Mesenteric fat pad (tissue), 1 donor: Measurements from ENCODE around the gene CENPB. TPM values are rescaled to one million over a fixed set of nuclear protein-coding genes. Genes with fewer than 3 reads are reported as not detected.

Experiments used
- DNase-seq: peaks from one replicate; pipeline ENCODE4 v3.0.0-alpha.2; 2020; ENCODE audit warnings: low spot score
- total RNA-seq: library from RNA; stranded (reverse); fragmentation: NEBNext Ultra II Directional; extraction: Animal tissue kit (Norgen Biotek cat#: 25700); gene quantifications from one replicate; pipeline ENCODE4 v1.2.1, GENCODE V29; 2021
- donor health status: DM: yes; HTN: yes; CAD: no.

CENPB gene
- total RNA-seq, 1 donor from 2014 or later: 97.3 TPM

DNA sequence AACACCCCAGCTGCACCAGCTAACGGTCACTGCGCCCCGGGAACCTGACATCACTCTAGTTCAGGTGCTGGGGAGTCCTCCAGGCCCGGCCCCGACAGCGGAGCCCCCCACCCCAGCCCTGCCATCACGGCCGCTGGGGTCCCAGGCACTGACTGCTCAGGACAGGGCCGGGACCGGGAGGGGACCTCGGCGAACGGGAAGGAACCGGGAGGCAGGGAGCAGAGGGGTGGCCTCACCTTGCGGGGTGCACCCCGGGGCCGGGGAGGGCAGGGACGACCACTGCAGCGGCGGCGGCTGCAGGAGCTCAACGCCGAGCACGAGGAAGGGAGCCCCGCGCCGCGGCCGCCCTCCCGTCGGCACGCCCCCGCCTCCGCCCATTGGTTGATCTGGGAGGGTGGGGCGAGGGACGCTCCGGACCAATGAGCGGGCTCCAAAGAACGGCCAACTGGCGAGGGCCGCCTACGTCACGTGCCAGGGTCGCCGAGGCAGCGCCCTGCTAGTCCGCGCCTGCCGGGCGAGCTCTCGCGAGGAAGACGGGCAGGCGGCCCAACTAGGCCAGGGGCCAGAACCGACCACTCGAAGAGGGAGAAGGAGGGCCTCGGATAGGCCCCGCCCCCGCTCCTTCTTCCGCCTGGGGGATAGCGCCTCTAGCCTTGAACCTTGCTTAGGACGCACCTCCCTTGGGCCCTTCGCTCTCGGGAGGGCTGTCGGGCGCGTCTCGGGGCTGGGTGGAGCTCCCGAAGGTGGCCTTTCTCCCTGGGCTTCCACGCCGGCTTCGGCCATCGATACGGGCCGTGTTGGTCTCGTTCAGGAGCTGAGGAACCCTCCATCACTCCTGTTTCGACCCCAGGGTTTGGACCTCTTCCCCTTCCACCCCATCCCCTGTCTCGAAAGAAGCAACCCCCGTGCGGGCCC lies 18.9 kb downstream of the CENPB start, which contains the start of gene ADISSP:
ADISSP (minus strand) TSS at position 327 of the 915 bp plus-strand sequence. CDS start 7,653 bp downstream, outside the sequence.
- DNase-seq: peak; percentile 100

DNA sequence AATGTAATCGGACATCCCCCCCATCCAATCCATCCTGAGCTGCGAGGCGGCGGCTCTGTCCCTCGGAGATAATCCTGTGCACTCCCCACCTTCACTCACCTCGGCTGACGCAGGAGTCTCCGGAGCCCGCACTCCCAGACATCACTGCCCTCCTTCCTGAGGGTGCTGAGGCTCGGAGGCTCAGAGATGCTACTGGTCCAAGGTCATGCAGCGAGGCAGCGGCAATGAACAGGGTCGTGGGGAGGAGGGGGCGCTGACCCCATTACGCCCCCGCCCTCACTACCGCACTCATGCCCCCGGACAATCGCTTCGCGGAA lies 19.5 kb downstream of the CENPB start:
- no peak for DNase-seq

- DNase-seq: no peak
Measured at GRCh38 chr20:3766422-3767109, 20.0 kb downstream of the CENPB start.

- DNase-seq: no peak
Measured at GRCh38 chr20:3765171-3765882, 21.2 kb downstream of the CENPB start.

- DNase-seq: no peak
Measured at GRCh38 chr20:3764659-3765058, 21.9 kb downstream of the CENPB start.

DNA sequence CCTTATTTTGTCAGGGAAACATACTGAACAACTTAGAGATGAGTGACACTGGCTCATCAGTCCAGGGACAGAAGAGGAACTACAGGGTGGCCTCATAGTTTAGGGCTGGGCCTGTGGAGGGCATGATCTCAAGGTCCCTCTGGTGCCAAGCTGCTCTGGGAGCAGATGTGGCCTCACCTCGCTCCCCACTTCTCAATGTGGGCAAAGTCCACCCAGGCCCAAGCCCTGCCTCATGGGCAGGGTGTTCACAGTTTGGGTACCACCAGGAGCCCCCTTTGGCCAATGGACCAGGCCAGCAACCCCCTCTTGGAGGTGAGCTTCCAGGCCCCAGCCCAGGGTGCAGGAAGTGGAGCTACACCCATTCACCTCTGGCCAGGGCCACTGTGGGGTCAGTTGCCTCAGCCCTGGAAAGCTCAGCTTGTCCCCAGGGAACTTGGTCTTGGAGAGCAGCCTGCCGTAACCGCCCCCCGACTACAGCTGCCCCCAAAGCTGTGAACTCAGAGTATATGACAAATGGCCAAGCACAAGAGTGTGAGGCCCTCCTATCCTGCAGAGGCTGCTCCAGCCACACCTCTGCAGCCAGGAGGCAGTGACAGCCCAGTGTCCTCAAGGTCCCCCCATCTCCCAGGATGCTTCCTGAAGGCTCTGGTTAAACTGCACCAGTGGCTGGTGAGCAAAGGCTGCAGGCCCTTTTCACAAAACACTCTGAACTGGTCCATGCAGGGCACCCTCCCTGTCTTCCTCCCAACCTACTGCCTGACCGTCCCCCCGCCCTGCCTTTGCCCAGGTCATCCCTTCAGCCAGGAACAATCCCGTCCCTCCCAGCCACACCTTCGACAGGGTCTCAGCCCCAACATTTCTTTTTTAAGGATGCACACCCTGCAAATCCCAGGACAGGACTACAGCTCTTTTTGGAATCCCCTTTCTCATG lies 22.6 kb downstream of the CENPB start:
- DNase-seq: no peak

DNA sequence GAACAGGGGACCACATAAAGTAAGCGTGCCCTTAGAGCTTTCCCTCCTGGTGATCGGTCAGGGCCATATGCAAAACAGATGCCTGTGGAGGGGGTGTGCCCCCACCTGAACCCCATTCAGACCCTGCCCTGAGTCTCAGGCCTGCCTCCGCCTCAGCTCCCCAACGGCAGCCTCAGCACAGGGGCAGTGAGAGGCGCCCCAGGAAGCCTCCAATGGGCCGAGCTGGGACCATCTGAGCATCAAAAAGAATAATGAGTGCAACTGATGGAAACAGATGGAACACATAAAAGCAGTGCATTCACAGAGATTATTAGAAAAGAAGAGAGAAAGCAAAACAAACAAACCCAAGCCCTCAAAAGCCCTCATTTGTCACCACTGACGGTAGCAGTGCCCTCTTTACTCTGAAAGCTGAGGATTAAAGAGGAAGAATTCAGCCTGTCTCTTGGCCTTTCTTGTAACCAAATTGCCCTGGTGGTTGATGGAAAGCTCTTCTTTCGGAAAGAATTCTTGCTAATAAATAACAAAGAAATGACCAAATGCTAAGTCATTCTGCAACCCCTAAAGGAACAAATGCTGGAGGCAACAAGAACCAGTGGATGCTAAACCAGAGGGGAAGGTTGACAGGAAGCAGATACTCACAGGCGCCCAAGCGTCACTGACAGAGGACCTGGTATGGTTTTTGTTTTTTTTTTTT lies 25.7 kb downstream of the CENPB start:
- no peak for DNase-seq

DNA sequence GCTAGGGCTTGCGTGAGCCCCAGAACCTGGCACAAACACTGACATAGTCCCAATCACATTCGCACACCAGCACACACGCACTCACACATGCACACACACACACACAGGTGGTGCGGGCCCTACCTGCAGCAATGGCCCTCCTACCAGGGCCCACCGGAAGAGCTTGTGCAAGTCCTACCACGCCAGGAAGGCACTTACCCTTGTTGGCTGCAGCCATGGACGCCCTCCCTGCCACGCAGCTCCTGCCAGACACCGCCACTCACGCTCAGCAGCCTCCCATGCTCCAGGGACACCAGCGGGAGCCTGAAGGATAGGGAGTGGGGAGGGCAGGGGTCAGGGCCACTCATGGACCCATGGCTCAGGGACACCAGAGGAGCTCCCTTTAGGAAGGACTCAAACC lies 26.7 kb downstream of the CENPB start:
- DNase-seq: no peak

- DNase-seq: no peak
Measured at GRCh38 chr20:3759316-3759823, 27.2 kb downstream of the CENPB start.

- DNase-seq: no peak
Measured at GRCh38 chr20:3758566-3758965, 28.0 kb downstream of the CENPB start.

GRCh38 chr20:3757268-3757667 lies 29.3 kb downstream of the CENPB start:
- DNase-seq: no peak

- no peak for DNase-seq
Measured at GRCh38 chr20:3755814-3756480, 30.6 kb downstream of the CENPB start.

DNA sequence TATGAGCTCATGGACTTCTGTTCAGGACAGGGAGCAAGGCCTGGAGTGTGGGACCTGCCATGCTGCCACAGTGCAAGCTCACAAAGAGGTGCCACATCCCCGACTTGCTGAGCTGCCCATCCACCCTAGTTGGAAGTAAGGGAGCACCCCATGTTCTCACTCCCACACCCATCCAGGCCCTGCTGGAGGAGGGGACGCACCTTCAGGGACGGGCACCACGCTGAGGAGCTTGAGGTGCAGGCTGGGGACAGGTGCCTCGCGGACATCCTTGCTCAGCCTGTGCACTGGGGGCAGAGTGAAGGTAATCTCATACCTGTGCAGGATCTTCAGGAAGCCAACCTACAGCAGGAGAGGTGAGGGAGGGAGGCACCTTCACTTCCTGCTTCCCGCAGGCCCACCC lies 31.3 kb downstream of the CENPB start:
- no peak for DNase-seq

DNA sequence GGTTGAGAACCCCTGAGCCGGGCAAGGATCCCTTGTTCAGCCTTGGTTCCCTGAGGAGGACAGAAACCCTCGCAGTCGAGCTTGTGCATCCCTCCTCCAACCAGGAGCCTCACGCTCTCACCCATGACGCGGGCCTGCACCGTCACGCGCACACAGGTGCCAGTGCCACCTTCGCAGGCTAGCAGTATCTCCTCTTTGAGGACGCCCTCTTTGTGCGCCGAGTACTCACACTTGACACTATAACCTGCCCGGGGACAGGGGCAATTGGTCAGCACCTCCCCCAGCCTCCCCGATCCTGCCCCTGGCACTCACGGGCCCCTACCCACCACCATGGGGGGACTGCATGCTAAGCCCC lies 32.3 kb downstream of the CENPB start:
- no peak for DNase-seq

DNA sequence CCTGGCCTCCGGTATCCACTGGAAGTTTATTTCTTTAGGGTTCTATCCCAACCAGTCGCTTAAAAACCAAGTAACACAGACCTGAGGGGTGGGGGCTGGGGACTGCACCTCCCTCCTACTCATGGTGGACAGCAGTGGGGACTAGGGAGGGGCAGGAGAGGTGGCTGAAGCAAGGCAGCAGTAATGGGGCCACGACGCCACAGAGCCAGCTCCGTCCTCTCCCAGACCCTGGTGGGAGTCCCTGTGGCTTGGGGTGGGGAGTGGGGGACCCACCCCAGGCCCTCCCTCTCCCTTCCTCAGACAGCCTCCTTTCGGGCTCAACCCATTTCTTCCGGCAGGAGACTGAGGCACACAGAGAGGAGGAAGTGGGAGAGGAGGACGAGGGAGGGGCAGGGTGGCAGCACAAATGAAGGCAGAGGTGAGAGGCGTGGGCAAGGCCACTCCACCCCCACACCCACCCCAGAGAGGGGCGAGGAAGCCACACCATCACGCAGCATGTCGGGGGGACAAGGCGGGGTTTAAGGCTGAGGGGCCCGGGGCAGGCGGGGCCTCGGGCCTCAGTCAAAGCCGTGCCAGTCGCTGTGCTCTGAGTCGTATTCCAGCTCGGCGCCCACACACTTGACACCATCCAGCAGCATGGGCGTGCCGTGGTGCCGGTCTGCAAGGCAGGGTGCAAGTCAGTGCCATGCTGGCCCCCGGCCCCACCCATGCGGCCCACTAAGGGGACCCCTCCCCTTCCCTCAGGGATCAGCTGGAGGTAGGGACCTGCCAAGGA lies 32.9 kb downstream of the CENPB start:
- DNase-seq: no peak

GRCh38 chr20:3753098-3753497 lies 33.4 kb downstream of the CENPB start:
- DNase-seq: no peak

DNA sequence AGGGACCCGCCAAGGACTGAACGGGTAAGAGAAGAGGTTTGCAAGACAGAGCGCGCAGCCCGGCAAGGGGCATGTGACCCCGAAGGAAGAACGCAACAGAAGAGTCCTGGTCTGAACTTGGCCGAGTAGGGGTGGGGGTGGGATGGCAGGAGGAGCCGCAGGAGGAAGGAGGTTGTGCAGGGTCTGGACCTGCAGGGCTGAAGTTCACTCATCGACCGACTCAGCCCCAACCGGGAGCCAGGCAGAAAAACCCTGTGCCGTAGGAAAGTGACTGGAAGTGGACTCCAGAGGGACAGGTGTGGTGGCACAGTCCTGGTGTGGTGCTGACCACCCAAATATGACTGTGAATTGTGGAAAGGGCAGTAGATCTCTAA lies 34.2 kb downstream of the CENPB start:
- no peak for DNase-seq

DNA sequence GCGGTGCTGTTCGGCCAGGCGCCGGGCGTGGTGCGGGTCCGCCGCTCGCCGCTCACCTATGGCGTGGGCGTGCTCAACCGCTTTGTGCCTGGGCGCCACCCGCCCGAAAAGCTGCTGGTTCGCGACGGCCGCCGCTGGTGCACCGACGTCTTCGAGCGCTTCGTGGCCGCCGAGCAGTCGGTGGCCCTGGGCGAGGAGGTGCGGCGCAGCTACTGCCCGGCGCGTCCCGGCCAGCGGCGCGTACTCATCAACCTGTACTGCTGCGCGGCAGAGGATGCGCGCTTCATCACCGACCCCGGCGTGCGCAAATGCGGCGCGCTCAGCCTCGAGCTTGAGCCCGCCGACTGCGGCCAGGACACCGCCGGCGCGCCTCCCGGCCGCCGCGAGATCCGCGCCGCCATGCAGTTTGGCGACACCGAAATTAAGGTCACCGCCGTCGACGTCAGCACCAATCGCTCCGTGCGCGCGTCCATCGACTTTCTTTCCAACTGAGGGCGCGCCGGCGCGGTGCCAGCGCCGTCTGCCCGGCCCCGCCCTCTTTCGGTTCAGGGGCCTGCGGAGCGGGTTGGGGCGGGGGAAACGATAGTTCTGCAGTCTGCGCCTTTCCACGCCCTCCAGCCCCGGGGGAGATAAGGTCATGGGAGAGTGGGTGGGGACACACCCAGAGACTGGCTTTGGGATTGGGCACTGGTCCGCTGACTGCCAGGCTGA lies 34.7 kb downstream of the CENPB start:
- DNase-seq: no peak
